ENCODE results near the gene KCNH1. TPM values are rescaled to one million over a fixed set of nuclear protein-coding genes. Genes with fewer than 3 reads are reported as not detected.

Gene KCNH1
- total and polyA plus RNA-seq, 2 donors from 2014 or later, result 0.54 TPM; not detected in 1

DNA sequence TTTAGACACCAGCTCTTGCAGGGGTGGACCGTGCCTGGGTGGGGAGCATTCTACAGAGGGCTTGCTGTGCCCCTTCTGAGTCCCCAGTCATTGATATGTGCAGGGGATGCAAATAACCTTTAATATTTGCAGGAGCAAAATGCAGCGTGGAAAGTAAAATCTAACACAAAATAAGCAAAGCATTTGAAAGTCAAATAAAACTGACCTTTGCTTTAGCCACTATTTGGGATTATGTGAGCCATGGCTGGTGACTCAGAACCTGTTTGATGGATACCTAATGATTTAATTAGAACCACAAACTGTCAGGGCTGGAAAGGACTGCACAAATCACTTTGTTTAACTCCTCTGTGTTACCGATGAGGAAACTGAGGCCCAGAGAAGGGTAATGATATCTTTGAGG is 427.7 kb downstream of the KCNH1 start:
- FAIRE-seq (no peak), DNase-seq (no peak)
- no peaks in the 10 kb centered on the region for H3K27me3 ChIP-seq (ENCODE audit: control insufficient read depth, insufficient read depth, low read length)
- H3K36me3 ChIP-seq (ENCODE audit: control insufficient read depth in 2 of 3, insufficient read depth in 3 of 3, low read length in 3 of 3), result no peaks in the 10 kb centered on the region
- no peak for TF ChIP-seq CTCF (IDR thresholded peaks at IDR 0.05; ENCODE audit: borderline replicate concordance, extremely low read depth, insufficient read depth)
- no peak overlapping the region for H3K27ac ChIP-seq (ENCODE audit: low read depth in 2 of 2, low read length in 2 of 2)
- intact Hi-C loops (cut with DNase I), result no loop called here
- H3K9me3 ChIP-seq (ENCODE audit: control insufficient read depth in 2 of 3, insufficient read depth in 1 of 3, low read length in 3 of 3), result no peaks in the 10 kb centered on the region
- H3K9ac ChIP-seq (ENCODE audit: low read length in 3 of 3), result no peak overlapping the region
- no peaks in the 10 kb centered on the region for H3K4me1 ChIP-seq (ENCODE audit: control insufficient read depth in 2 of 3, insufficient read depth in 2 of 3, low read depth in 1 of 3, low read length in 3 of 3)
- H3K4me3 ChIP-seq (ENCODE audit: low read length in 3 of 3), result no peak overlapping the region

DNA sequence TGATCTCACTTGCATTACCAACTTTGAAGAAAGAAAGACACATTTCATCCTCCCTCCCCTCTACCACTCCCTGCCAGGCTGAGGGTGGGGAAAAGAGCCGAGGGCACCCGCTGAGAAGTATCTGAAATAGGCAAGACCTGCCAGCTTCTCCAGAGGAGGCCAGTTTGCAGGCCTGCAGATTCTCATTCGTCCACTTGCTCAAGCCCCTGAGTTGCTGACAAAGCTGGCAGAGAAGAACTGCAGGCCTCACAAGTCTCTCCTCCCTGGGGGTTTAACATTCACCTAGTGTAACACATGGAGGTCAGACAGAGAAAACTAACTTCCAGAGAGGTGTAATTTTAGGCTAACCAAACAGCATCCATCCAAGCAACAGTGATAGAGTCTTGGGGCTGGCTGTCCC is 428.9 kb downstream of the KCNH1 start:
- Histone ChIP-seq H3K36me3 (ENCODE audit: control insufficient read depth in 2 of 3, insufficient read depth in 3 of 3, low read length in 3 of 3) (no peaks in the 10 kb centered on the region), H3K27me3 (ENCODE audit: control insufficient read depth, insufficient read depth, low read length) (no peaks in the 10 kb centered on the region), H3K9ac (ENCODE audit: low read length in 3 of 3) (no peak overlapping the region), H3K9me3 (ENCODE audit: control insufficient read depth in 2 of 3, insufficient read depth in 1 of 3, low read length in 3 of 3) (no peaks in the 10 kb centered on the region), H3K4me1 (ENCODE audit: control insufficient read depth in 2 of 3, insufficient read depth in 2 of 3, low read depth in 1 of 3, low read length in 3 of 3) (no peaks in the 10 kb centered on the region), H3K4me3 (ENCODE audit: low read length in 3 of 3) (no peak overlapping the region), H3K27ac (ENCODE audit: low read depth in 2 of 2, low read length in 2 of 2) (no peak overlapping the region)
- intact Hi-C loops (cut with DNase I), result no loop called here
- DNase-seq, result no peak
- no peak for FAIRE-seq
- no peak for TF ChIP-seq CTCF (IDR thresholded peaks at IDR 0.05; ENCODE audit: borderline replicate concordance, extremely low read depth, insufficient read depth)

DNA sequence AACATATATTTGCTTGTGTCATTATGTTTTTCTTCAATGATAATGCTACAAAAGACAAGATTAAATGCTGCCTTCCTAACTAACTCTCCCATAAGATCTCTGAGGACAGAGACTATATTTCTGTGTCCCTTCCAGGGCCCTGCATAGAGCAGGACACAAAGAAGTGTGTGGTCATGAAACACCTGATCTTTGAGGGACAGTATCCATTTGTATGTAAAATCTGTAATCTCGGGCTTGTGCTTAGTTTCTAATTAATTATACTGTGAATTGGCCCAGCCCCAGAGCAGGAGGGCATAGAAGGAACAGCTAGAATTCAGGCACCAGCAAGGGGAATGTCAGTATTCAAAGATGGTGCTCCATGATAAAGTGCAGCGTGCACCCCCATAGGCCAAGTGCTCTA is 430.4 kb downstream of the KCNH1 start:
- no peak overlapping the region for H3K9ac ChIP-seq (ENCODE audit: low read length in 3 of 3)
- H3K36me3 ChIP-seq (ENCODE audit: control insufficient read depth in 2 of 3, insufficient read depth in 3 of 3, low read length in 3 of 3), result no peaks in the 10 kb centered on the region
- no peak for TF ChIP-seq CTCF (IDR thresholded peaks at IDR 0.05; ENCODE audit: borderline replicate concordance, extremely low read depth, insufficient read depth)
- intact Hi-C loops (cut with DNase I), result no loop called here
- FAIRE-seq (no peak), DNase-seq (no peak)
- H3K4me1 ChIP-seq (ENCODE audit: control insufficient read depth in 2 of 3, insufficient read depth in 2 of 3, low read depth in 1 of 3, low read length in 3 of 3), result no peaks in the 10 kb centered on the region
- H3K4me3 ChIP-seq (ENCODE audit: low read length in 3 of 3), result no peak overlapping the region
- no peak overlapping the region for H3K27ac ChIP-seq (ENCODE audit: low read depth in 2 of 2, low read length in 2 of 2)
- no peaks in the 10 kb centered on the region for H3K9me3 ChIP-seq (ENCODE audit: control insufficient read depth in 2 of 3, insufficient read depth in 1 of 3, low read length in 3 of 3)
- no peaks in the 10 kb centered on the region for H3K27me3 ChIP-seq (ENCODE audit: control insufficient read depth, insufficient read depth, low read length)

DNA sequence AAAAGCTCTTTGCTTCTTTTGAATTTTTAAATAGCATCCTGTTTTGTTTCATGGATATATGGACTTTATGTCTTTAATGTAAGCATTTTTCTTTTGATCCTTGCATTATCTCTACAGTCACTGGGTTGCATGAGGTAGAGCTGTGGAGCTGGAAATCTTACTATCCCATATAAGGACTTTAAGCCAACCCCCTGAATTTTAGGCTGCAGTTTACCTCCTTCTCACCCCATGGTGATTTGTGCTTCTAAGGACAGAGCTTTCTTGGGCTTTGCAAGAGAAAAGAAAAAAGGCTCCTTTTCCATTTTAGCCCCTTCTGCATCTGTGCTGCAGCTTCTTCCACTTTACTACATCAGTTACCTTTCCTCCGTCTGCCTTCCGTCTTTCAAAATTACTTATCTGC is 431.4 kb downstream of the KCNH1 start:
- no peak overlapping the region for H3K27ac ChIP-seq (ENCODE audit: low read depth in 2 of 2, low read length in 2 of 2)
- no peak for FAIRE-seq
- no peaks in the 10 kb centered on the region for H3K36me3 ChIP-seq (ENCODE audit: control insufficient read depth in 2 of 3, insufficient read depth in 3 of 3, low read length in 3 of 3)
- no peaks in the 10 kb centered on the region for H3K27me3 ChIP-seq (ENCODE audit: control insufficient read depth, insufficient read depth, low read length)
- no peak for TF ChIP-seq CTCF (IDR thresholded peaks at IDR 0.05; ENCODE audit: borderline replicate concordance, extremely low read depth, insufficient read depth)
- H3K4me3 ChIP-seq (ENCODE audit: low read length in 3 of 3), result no peak overlapping the region
- no peak overlapping the region for H3K9ac ChIP-seq (ENCODE audit: low read length in 3 of 3)
- no peaks in the 10 kb centered on the region for H3K4me1 ChIP-seq (ENCODE audit: control insufficient read depth in 2 of 3, insufficient read depth in 2 of 3, low read depth in 1 of 3, low read length in 3 of 3)
- no peak for DNase-seq
- intact Hi-C loops (cut with DNase I), result no loop called here
- no peaks in the 10 kb centered on the region for H3K9me3 ChIP-seq (ENCODE audit: control insufficient read depth in 2 of 3, insufficient read depth in 1 of 3, low read length in 3 of 3)

Measured in kidney (tissue), 14 donors.